T-cell (primary cell): Measurements from ENCODE around the gene CYP27C1. TPM values are rescaled to one million over a fixed set of nuclear protein-coding genes. Genes with fewer than 3 reads are reported as not detected.

Source experiments
- ATAC-seq, 4 experiments: fragments of 200-7000 bp in 3 of 4; fragments of 150-1000 bp in 1 of 4; cut with Tn5 transposase; replicated peaks in 1 of 4; 1 replicate in 3 of 4; 2 replicates in 1 of 4; pipeline ENCODE4 v1.10.0; 2021; ENCODE audit warnings: moderate library complexity in 3 of 4, mild to moderate bottlenecking in 2 of 4, moderate number of reproducible peaks in 1 of 4
- CTCF ChIA-PET, 2 donors: fragments of 300-600 bp; sonication (Branson Sonifier 250); formaldehyde crosslinking; loops; one replicate each; lab custom pipeline; 2022; ENCODE audit warnings: antibody characterized with exemption in 2 of 2; lab: Charles Lee
- POLR2A ChIA-PET, 2 donors: fragments of 300-600 bp; sonication (Branson Sonifier 250); formaldehyde crosslinking; loops; one replicate each; lab custom pipeline; 2022; ENCODE audit warnings: antibody characterized with exemption in 2 of 2; lab: Charles Lee
- DNase-seq, 35 experiments: peaks; one replicate each; pipeline versions ENCODE4 v3.0.0 to v3.0.0-alpha.2; 2013 to 2023
- H3K27ac ChIP-seq: one replicate; pipeline ENCODE4 v1.5.1; 2013; ENCODE audit warnings: low read length
- H3K27me3 ChIP-seq, 2 experiments: replicated peaks in 1 of 2; 1 replicate in 1 of 2; 2 replicates in 1 of 2; pipeline versions ENCODE4 v1.6.1 to v1.7.0; 2013; ENCODE audit warnings: low read length in 1 of 2, mixed read lengths in 1 of 2; ENCODE audit not compliant: control insufficient read depth in 2 of 2, insufficient read depth in 2 of 2; ENCODE audit errors: extremely low read depth in 1 of 2
- H3K36me3 ChIP-seq, 2 donors: 1 replicate in 1 of 2; 2 replicates in 1 of 2; pipeline versions ENCODE4 v1.6.1 to v1.7.0; 2013; ENCODE audit warnings: low read length in 1 of 2; ENCODE audit not compliant: control insufficient read depth in 2 of 2, insufficient read depth in 1 of 2; ENCODE audit errors: extremely low read depth in 1 of 2
- H3K4me1 ChIP-seq, 2 experiments: 1 replicate in 1 of 2; 2 replicates in 1 of 2; pipeline versions ENCODE4 v1.6.1 to v1.7.0; 2013; ENCODE audit warnings: low read length in 2 of 2, mixed read lengths in 1 of 2; ENCODE audit not compliant: insufficient read depth in 2 of 2, control insufficient read depth in 1 of 2; ENCODE audit errors: extremely low read depth in 1 of 2
- H3K4me3 ChIP-seq, 2 donors: 1 replicate in 1 of 2; 2 replicates in 1 of 2; pipeline versions ENCODE4 v1.5.1 to v1.7.0; 2013; ENCODE audit warnings: mild to moderate bottlenecking in 2 of 2, low read length in 1 of 2, moderate library complexity in 1 of 2; ENCODE audit not compliant: control insufficient read depth in 1 of 2; ENCODE audit errors: extremely low read depth in 1 of 2
- H3K9me3 ChIP-seq: 2 replicates; pipeline ENCODE4 v1.7.0; 2013
- H3K27ac Mint-ChIP-seq, 2 donors: one replicate each; pipeline ENCODE4 v1.8.0; 2020 to 2021; ENCODE audit warnings: mild to moderate bottlenecking in 2 of 2, mixed read lengths in 2 of 2
- H3K27me3 Mint-ChIP-seq, 2 donors: one replicate each; pipeline ENCODE4 v1.8.0; 2021 to 2022; ENCODE audit warnings: mixed read lengths in 2 of 2
- H3K36me3 Mint-ChIP-seq: one replicate; pipeline ENCODE4 v1.8.0; 2021; ENCODE audit warnings: mixed read lengths
- H3K4me1 Mint-ChIP-seq, 3 donors: one replicate each; pipeline ENCODE4 v1.8.0; 2020 to 2022; ENCODE audit warnings: mixed read lengths in 3 of 3, mild to moderate bottlenecking in 1 of 3
- H3K4me3 Mint-ChIP-seq, 3 donors: one replicate each; pipeline ENCODE4 v1.8.0; 2020 to 2022; ENCODE audit warnings: mild to moderate bottlenecking in 3 of 3, mixed read lengths in 3 of 3, moderate library complexity in 3 of 3
- H3K9me3 Mint-ChIP-seq, 3 donors: one replicate each; pipeline ENCODE4 v1.8.0; 2020 to 2022; ENCODE audit warnings: mixed read lengths in 3 of 3
- WGBS: methylation state at CpG from one replicate; pipeline ENCODE4 v1.1.5; 2013; ENCODE audit warnings: missing lambda C conversion rate; ENCODE audit not compliant: insufficient coverage; 5-methylcytosine and 5-hydroxymethylcytosine counted together
- total RNA-seq, 35 experiments: library from RNA in 6 of 35; stranded (reverse) in 6 of 35; fragments of 120-200 nt in 1 of 35; gene quantifications; one replicate each; pipeline versions ENCODE4 v1.2.1 to v1.2.4 and lab custom pipeline; 2013 to 2026

Gene CYP27C1
- total RNA-seq, 5 donors from 2014 or later (not counting 1 experiment from before 2014, with no cell fraction given), result 0.16 TPM; not detected in 4

- H3K27me3 ChIP-seq, result peaks cover 0 to 8% of the 10 kb centered on the region in 2 experiments
- POLR2A ChIA-PET, result interaction anchor here in 1 of 2 donors (0.6 kb wide), 1 partner anchor 340 kb away, joined by 3 read pairs; no protein-coding TSS in a partner anchor
Observed at GRCh38 chr2:127145280-127145895, 74.7 kb downstream of the CYP27C1 start.

DNA sequence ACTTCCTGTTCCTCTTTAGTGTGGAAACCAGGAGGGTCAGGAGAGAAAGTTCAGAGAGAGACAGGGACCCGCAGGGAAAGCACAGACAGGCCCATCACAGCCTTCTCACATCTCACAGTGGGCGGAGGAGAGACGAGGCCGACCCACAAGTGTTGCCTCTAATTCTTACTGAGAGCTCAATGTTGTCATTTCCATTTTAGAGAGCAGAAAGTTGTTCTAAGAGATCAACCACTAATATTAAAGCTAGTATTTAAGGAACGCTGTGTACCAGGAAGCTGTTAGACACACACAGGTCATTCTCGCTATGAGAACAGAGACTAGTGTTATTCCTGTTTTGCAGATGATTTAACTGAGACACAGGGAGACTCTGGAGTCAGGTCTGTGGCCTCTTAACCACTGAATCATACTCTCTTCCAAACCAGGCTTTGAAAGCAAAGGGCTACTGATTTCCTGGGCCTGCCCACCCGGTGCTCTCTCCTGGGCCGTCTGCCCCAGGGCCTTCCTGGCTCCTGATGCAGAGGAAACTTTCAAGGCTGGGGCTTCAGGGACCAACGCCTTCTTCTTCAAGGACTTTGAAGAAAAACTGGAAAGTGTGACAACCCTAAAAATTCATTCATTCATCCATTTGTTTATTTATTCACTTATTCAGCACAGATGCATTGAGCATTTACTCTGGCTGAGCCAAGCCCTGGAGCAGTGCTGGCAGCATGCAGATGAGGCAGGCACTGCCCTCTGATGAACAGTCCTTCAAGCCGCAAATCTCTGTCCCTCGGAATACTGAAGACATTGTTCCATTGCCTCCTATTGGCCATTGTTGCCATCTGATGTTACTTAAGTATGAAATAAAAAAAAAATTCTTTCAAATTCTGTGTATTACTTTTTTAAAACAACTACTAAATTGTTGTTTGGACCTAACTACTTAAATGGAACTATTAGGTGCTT is 76.0 kb downstream of the CYP27C1 start:
- no peaks in the 10 kb centered on the region for H3K4me1 Mint-ChIP-seq
- ATAC-seq (no peak), DNase-seq (no peak)
- H3K4me3 Mint-ChIP-seq, result no peak overlapping the region
- Histone ChIP-seq H3K27ac (no peak overlapping the region), H3K4me3 (no peak overlapping the region), H3K4me1 (no peaks in the 10 kb centered on the region), H3K27me3 (peaks cover 0 to 8% of the 10 kb centered on the region in 2 experiments), H3K36me3 (no peaks in the 10 kb centered on the region), H3K9me3 (no peaks in the 10 kb centered on the region)
- H3K27me3 Mint-ChIP-seq, result peaks cover 0 to 4% of the 10 kb centered on the region in 2 donors
- ChIA-PET POLR2A (no interaction called here), CTCF (interaction anchor here in 1 of 2 donors (0.5 kb wide), 1 partner anchor 23 kb away, joined by 3 read pairs; no protein-coding TSS in a partner anchor)
- H3K36me3 Mint-ChIP-seq, result no peaks in the 10 kb centered on the region
- H3K9me3 Mint-ChIP-seq, result no peaks in the 10 kb centered on the region
- WGBS, result 62% methylated on average over 3 of the region's 11 CpGs
- H3K27ac Mint-ChIP-seq, result no peak overlapping the region

More at GRCh38 chr2:127145280-127145895, 74.7 kb downstream of the CYP27C1 start:
- CTCF ChIA-PET, result no interaction called here
- Histone ChIP-seq H3K27ac (no peak overlapping the region), H3K4me3 (no peak overlapping the region), H3K4me1 (no peaks in the 10 kb centered on the region), H3K36me3 (no peaks in the 10 kb centered on the region), H3K9me3 (no peaks in the 10 kb centered on the region)
- Mint-ChIP-seq H3K9me3 (no peaks in the 10 kb centered on the region), H3K36me3 (no peaks in the 10 kb centered on the region), H3K27me3 (peaks cover 0 to 2% of the 10 kb centered on the region in 2 donors), H3K27ac (no peak overlapping the region), H3K4me1 (no peaks in the 10 kb centered on the region), H3K4me3 (no peak overlapping the region)
- no peak for DNase-seq
- ATAC-seq, result no peak
- WGBS, result 100% methylated on average over 1 of the region's 1 CpG

DNA sequence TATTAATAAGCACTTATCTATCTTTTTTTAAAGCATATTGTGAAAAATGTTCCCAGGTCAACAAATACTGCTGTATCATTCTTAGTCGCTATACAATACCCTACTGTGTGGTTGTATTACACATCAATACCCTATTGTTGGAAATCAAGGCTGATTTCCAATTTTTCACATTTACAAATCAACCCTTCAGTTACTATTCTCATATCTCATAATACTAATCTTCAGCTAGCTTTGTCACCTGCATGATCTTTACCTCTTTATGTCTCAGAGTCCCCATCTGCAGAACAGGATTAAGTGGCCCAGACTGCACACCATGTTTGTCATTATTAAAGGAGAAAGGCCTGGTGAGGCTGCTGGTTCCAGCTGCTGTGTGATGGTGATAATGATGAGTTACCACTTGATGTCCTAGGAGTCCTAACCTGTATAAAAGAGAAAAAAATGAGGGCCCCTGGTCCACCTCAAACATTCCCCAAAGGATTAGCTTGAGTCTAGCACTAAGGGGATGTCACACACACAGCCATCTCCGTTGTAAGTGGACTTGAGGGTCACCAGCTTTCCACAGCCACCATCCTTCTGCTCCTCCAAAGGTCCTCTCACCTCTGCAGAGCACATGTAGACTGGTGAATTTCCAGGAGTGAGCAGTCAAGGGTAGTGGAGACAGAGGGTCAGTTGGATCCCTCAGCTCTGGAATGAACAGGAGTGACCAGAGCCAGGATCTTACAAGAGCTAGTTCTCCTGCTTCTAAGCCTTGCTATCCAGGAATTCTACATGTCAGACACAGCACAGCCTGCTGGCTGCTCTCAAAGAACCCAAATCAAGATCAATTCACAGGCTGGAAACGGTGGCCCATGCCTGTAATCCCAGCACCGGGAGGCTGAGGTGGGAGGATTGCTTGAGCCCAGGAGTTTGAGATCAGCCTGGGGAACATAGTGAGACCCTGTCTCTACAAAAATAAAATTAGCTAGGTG is 77.2 kb downstream of the CYP27C1 start:
- Mint-ChIP-seq H3K9me3 (no peaks in the 10 kb centered on the region), H3K27me3 (peaks cover 0 to 4% of the 10 kb centered on the region in 2 donors), H3K27ac (no peak overlapping the region), H3K36me3 (no peaks in the 10 kb centered on the region), H3K4me1 (no peaks in the 10 kb centered on the region), H3K4me3 (no peak overlapping the region)
- H3K4me1 ChIP-seq, result no peaks in the 10 kb centered on the region
- DNase-seq, result no peak
- no peak overlapping the region for H3K4me3 ChIP-seq
- WGBS, result 92% methylated on average over 2 of the region's 4 CpGs
- no peak for ATAC-seq
- no peaks in the 10 kb centered on the region for H3K9me3 ChIP-seq
- ChIA-PET POLR2A (no interaction called here), CTCF (no interaction called here)
- H3K27me3 ChIP-seq, result peaks cover 0 to 8% of the 10 kb centered on the region in 2 experiments
- H3K27ac ChIP-seq, result no peak overlapping the region
- H3K36me3 ChIP-seq, result no peaks in the 10 kb centered on the region

GRCh38 chr2:127140538-127140937 is 79.6 kb downstream of the CYP27C1 start:
- Histone ChIP-seq H3K4me1 (no peaks in the 10 kb centered on the region), H3K27me3 (peaks cover 0 to 12% of the 10 kb centered on the region in 2 experiments), H3K9me3 (no peaks in the 10 kb centered on the region), H3K27ac (no peak overlapping the region), H3K4me3 (no peak overlapping the region), H3K36me3 (no peaks in the 10 kb centered on the region)
- CTCF ChIA-PET, result interaction anchor here in 1 of 2 donors (1.4 kb wide), 1 partner anchor 75 kb away, joined by 5 read pairs; no protein-coding TSS in a partner anchor
- no peak for DNase-seq
- H3K27me3 Mint-ChIP-seq, result peaks cover 0 to 4% of the 10 kb centered on the region in 2 donors
- no peak overlapping the region for H3K4me3 Mint-ChIP-seq
- H3K4me1 Mint-ChIP-seq, result no peaks in the 10 kb centered on the region
- H3K36me3 Mint-ChIP-seq, result no peaks in the 10 kb centered on the region
- 56% methylated on average over 11 of the region's 13 CpGs for WGBS
- H3K27ac Mint-ChIP-seq, result no peak overlapping the region
- POLR2A ChIA-PET, result no interaction called here
- ATAC-seq, result no peak
- no peaks in the 10 kb centered on the region for H3K9me3 Mint-ChIP-seq

- Mint-ChIP-seq H3K4me3 (no peak overlapping the region), H3K36me3 (no peaks in the 10 kb centered on the region), H3K4me1 (no peaks in the 10 kb centered on the region), H3K9me3 (no peaks in the 10 kb centered on the region), H3K27ac (no peak overlapping the region), H3K27me3 (peaks cover 0 to 4% of the 10 kb centered on the region in 2 donors)
- Histone ChIP-seq H3K27me3 (peaks cover 0 to 12% of the 10 kb centered on the region in 2 experiments), H3K36me3 (no peaks in the 10 kb centered on the region), H3K27ac (no peak overlapping the region), H3K4me1 (no peaks in the 10 kb centered on the region), H3K4me3 (no peak overlapping the region), H3K9me3 (no peaks in the 10 kb centered on the region)
- peak in 1 of 35 experiments; percentile 8 for DNase-seq
- POLR2A ChIA-PET, result interaction anchor here in 1 of 2 donors (0.6 kb wide), 1 partner anchor 108 kb away, joined by 3 read pairs; no protein-coding TSS in a partner anchor
- CTCF ChIA-PET, result interaction anchor here (0.6 to 1.4 kb wide), 6 partner anchors 28 to 906 kb away, joined by 3 to 10 read pairs (median 4); no protein-coding TSS in a partner anchor
- 50% methylated on average over 1 of the region's 2 CpGs for WGBS
- ATAC-seq, result no peak
Observed at GRCh38 chr2:127139766-127140165, 80.3 kb downstream of the CYP27C1 start.
